ENCODE data around the gene BRD9.
"Not testable (repeated sequence)": the region's sequence is repeated elsewhere in the genome, so short reads cannot be mapped to it uniquely, and the experiment has no call there.

- TF ChIP-seq CTCF (IDR thresholded peaks at IDR 0.05; ENCODE audit: low read length); EZH2 (IDR thresholded peaks at IDR 0.05; ENCODE audit: borderline replicate concordance, low read length): not testable (repeated sequence)
These were observed 56.5 kb downstream of the BRD9 start for GRCh38 chr5:835933-836612.
